Jurkat, Clone E6-1 (cell line): ENCODE data around the gene AGK.
"Not testable (repeated sequence)": the region's sequence is repeated elsewhere in the genome, so short reads cannot be mapped to it uniquely, and the experiment has no call there.

Source experiments
- DNase-seq: peaks from one replicate; pipeline ENCODE4 v3.0.0-alpha.2; 2011; ENCODE audit warnings: low read depth, low spot score
- H3K4me3 ChIP-seq: 2 replicates; pipeline ENCODE4 v1.5.1; 2011; ENCODE audit warnings: mild to moderate bottlenecking, low read length, control low read depth, moderate library complexity

The AGK gene

GRCh38 chr7:141634065-141634464 is 82.9 kb downstream of the AGK start:
- no peak overlapping the region for H3K4me3 ChIP-seq
- no peak for DNase-seq

GRCh38 chr7:141636053-141636452 is 84.8 kb downstream of the AGK start:
- no peak for DNase-seq
- H3K4me3 ChIP-seq, result no peak overlapping the region

GRCh38 chr7:141640239-141640840 is 89.1 kb downstream of the AGK start:
- no peak for DNase-seq

GRCh38 chr7:141641876-141642275 is 90.7 kb downstream of the AGK start:
- DNase-seq, result no peak
- no peak overlapping the region for H3K4me3 ChIP-seq

More at GRCh38 chr7:141640239-141640840, 89.1 kb downstream of the AGK start:
- H3K4me3 ChIP-seq, result no peak overlapping the region

- DNase-seq, result no peak
Measured at GRCh38 chr7:141645188-141645587, 94.0 kb downstream of the AGK start.

GRCh38 chr7:141646826-141647480 is 95.7 kb downstream of the AGK start:
- no peak overlapping the region for H3K4me3 ChIP-seq
- no peak for DNase-seq

More at GRCh38 chr7:141645188-141645587, 94.0 kb downstream of the AGK start:
- H3K4me3 ChIP-seq, result no peak overlapping the region

GRCh38 chr7:141647701-141648100 is 96.5 kb downstream of the AGK start:
- not testable (repeated sequence) for DNase-seq, H3K4me3 ChIP-seq

- DNase-seq, result no peak
- H3K4me3 ChIP-seq, result no peak overlapping the region
Measured at GRCh38 chr7:141648276-141649114, 97.3 kb downstream of the AGK start.

- no peak overlapping the region for H3K4me3 ChIP-seq
- DNase-seq, result no peak
Measured at GRCh38 chr7:141649137-141649864, 98.1 kb downstream of the AGK start.

- no peak overlapping the region for H3K4me3 ChIP-seq
- peak; percentile 28 for DNase-seq
Measured at GRCh38 chr7:141649865-141650634, 98.8 kb downstream of the AGK start.

GRCh38 chr7:141651417-141651816 is 100.2 kb downstream of the AGK start:
- no peak overlapping the region for H3K4me3 ChIP-seq
- no peak for DNase-seq

- no peak for DNase-seq
- no peak overlapping the region for H3K4me3 ChIP-seq
Measured at GRCh38 chr7:141652691-141653090, 101.5 kb downstream of the AGK start.

- DNase-seq, result peak; percentile 76
- H3K4me3 ChIP-seq, result no peak overlapping the region
Measured at GRCh38 chr7:141654551-141654950, 103.3 kb downstream of the AGK start.

GRCh38 chr7:141659501-141659900 is 108.3 kb downstream of the AGK start:
- no peak for DNase-seq
- H3K4me3 ChIP-seq, result no peak overlapping the region

GRCh38 chr7:141660259-141660658 is 109.0 kb downstream of the AGK start:
- no peak overlapping the region for H3K4me3 ChIP-seq
- no peak for DNase-seq

- H3K4me3 ChIP-seq, result no peak overlapping the region
- DNase-seq, result peak; percentile 14
Measured at GRCh38 chr7:141663081-141663849, 112.1 kb downstream of the AGK start.

- no peak overlapping the region for H3K4me3 ChIP-seq
- no peak for DNase-seq
Measured at GRCh38 chr7:141664450-141664849, 113.2 kb downstream of the AGK start.
